Caki2 (cell line): ENCODE measurements around the gene EMP2. TPM values are rescaled to one million over a fixed set of nuclear protein-coding genes. Genes with fewer than 3 reads are reported as not detected.
"Not testable (repeated sequence)": the region's sequence is repeated elsewhere in the genome, so short reads cannot be mapped to it uniquely, and the experiment has no call there.

ENCODE experiments used
- DNase-seq: peaks from one replicate; pipeline ENCODE4 v3.0.0-alpha.2; 2015; ENCODE audit warnings: low read depth
- in situ Hi-C: cut with HindIII; loops from 2 replicates; pipeline ENCODE4 v1.10.0; 2016; ENCODE audit warnings: low sequenced_read_pairs, low pct_unique_long_range_greater_than_20kb, mixed read lengths
- total RNA-seq: library from RNA; depleted of rRNA; stranded (reverse); fragments of >200 nt; shearing (Covaris generic); gene quantifications from 2 replicates; pipeline ENCODE4 v1.2.3, GENCODE V29; 2014; ENCODE audit warnings: low replicate concordance; rRNA removed

Gene EMP2
- total RNA-seq = 4.2 and 8.9 TPM in 2 replicates

- peak; percentile 76 for DNase-seq
- in situ Hi-C loops = no loop called here
These were observed at the start of gene EMP2 for GRCh38 chr16:10579965-10580882. Gene EMP2 (minus strand): TSS chr16:10580598. CDS start chr16:10547617, 32,981 bp downstream.

- in situ Hi-C loops = no loop called here
These were observed 49.2 kb upstream of the EMP2 start for GRCh38 chr16:10629592-10629963.

GRCh38 chr16:10625595-10626357, 45.4 kb upstream of the EMP2 start:
- peak; percentile 36 for DNase-seq
- in situ Hi-C loops = no loop called here

More at GRCh38 chr16:10629592-10629963, 49.2 kb upstream of the EMP2 start:
- DNase-seq = no peak

- DNase-seq = no peak
- in situ Hi-C loops = no loop called here
These were observed 44.1 kb upstream of the EMP2 start for GRCh38 chr16:10624527-10624926.

GRCh38 chr16:10623059-10623458, 42.7 kb upstream of the EMP2 start:
- DNase-seq = no peak
- in situ Hi-C loops = no loop called here

GRCh38 chr16:10622036-10622921, 41.9 kb upstream of the EMP2 start:
- in situ Hi-C loops = no loop called here

GRCh38 chr16:10621216-10621949, 41.0 kb upstream of the EMP2 start:
- DNase-seq, in situ Hi-C loops: not testable (repeated sequence)

More at GRCh38 chr16:10622036-10622921, 41.9 kb upstream of the EMP2 start:
- no peak for DNase-seq

GRCh38 chr16:10620120-10620519, 39.7 kb upstream of the EMP2 start:
- in situ Hi-C loops = no loop called here
- no peak for DNase-seq

GRCh38 chr16:10619271-10619849, 39.0 kb upstream of the EMP2 start:
- peak; percentile 15 for DNase-seq

GRCh38 chr16:10618710-10619209, 38.4 kb upstream of the EMP2 start:
- DNase-seq = no peak
- in situ Hi-C loops = no loop called here

More at GRCh38 chr16:10619271-10619849, 39.0 kb upstream of the EMP2 start:
- in situ Hi-C loops = no loop called here

- in situ Hi-C loops = no loop called here
These were observed 37.4 kb upstream of the EMP2 start for GRCh38 chr16:10617662-10618420.

GRCh38 chr16:10616756-10617640, 36.6 kb upstream of the EMP2 start:
- in situ Hi-C loops = no loop called here
- DNase-seq = peak; percentile 4

More at GRCh38 chr16:10617662-10618420, 37.4 kb upstream of the EMP2 start:
- no peak for DNase-seq

GRCh38 chr16:10616419-10616755, 36.0 kb upstream of the EMP2 start:
- no peak for DNase-seq
- in situ Hi-C loops = no loop called here

- DNase-seq = no peak
- in situ Hi-C loops = no loop called here
These were observed 34.3 kb upstream of the EMP2 start for GRCh38 chr16:10614685-10615084.

GRCh38 chr16:10613785-10614485, 33.5 kb upstream of the EMP2 start:
- in situ Hi-C loops = no loop called here
- DNase-seq = no peak
